Measurements from ENCODE around the gene TGFBR3.
A peak's percentile ranks its signal among the peaks of the same experiment; 100 is the strongest.

Gene TGFBR3

DNA sequence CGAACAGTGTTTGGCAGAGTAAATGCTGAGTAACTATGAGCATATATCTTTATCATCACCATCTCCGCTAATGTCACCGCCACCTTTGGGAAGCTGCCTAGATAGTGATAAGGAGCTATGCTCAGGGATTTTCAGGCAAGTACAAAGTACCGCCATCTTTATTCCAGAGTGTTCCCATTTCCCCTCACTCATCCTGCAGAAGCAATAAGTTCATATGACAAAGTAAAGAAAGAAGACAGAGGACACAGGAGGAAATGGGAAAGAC lies 89.6 kb downstream of the TGFBR3 start:
- no peak for DNase-seq

DNA sequence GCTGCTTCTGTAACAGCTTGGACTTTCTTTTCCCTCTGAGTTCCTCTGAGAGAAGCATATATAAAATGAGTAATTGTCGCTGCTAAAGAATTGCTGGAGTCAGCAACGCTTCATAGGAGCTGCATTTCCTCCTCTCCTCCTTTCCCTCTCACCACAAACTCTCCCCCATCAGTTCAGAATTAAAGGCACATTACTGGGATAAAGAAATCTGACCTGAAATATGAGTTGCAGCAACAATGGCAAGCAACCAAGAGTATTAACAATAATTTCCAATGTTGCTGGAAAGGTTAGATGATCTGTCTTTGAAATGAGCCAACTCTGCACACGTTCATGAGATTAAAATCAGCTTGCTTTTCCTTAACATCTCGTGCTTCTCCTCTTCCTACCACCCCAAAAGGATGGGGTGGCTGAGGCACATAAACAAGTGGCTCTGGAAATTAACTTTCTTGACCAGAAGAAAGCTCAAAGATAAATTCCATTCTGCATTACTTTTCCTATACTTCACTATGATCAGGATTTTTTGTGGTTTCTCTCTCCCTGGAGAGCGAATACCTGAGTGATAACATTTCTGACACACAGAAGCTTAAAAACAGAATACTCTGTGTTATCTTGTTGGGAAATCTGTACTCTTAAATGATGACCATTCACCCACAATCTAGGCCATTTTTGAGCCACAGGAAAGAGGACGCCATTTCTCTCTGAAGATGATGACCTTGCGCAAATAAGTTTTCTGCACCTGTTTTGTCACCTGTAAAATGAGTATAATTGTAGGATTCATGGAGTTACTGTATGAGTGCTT lies 90.2 kb downstream of the TGFBR3 start:
- peak; percentile 63 for DNase-seq

DNA sequence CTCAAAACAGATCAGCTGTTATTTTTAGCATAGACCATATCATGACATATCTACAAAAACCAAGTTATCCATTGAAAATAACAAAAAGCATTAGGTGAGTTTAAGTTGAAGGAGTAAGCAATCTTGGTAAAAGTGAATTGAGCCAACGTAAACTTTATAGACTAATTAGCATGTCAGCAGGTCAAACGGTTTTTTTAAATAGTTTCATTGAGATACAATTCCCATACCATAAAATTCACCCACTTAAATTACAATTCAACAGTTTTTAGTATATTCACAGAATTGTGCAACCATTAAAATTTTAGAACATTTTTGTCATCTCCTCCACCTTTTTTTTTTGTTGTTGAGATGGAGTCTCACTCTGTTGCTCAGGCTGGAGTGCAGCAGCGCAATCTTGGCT lies 92.1 kb downstream of the TGFBR3 start:
- DNase-seq: no peak

DNA sequence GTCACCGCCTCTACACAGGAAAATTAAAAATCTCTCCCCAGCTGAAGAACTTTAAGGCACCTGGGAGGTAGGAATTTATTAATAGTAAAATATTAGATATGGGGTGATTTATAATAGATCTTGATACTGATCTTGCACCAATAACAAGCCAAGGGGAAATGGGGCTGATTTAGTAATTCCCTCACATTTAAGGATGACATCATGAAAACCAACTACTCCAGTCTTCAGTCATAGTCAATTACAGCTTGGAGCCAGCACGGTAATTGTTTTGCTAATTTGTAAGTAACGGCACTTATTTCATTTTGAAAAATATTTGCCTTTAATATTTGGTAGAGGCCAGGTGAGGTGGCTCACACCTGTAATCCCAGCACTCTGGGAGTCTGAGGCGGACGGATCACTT lies 92.8 kb downstream of the TGFBR3 start:
- no peak for DNase-seq

DNA sequence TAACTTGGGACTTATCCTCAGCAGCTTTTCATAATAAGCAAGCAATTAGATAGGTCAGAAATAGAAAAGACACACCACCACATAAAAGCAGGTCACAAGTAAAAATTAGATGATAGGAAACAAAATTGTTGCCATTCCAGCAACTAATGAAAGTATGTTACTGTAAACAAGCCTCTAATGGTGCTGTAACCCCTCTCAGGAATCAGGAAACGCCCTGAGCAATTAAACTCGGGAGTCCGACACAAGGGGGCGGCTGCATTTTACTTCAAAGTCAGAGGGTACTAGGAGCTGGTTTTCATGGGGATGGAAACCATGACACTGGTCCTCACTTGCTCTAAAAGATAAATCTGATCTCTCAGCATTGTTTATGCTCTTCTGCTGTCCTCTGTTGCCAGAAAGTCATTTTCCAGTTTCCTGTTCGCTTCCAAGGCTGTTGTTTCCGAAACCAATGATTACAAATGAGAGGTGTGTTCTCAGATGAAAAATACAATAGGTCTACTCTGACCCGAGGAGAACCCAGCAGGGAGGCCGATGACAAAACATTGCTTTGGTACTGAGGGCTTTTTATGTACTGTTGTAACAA lies 93.4 kb downstream of the TGFBR3 start:
- DNase-seq: no peak

DNA sequence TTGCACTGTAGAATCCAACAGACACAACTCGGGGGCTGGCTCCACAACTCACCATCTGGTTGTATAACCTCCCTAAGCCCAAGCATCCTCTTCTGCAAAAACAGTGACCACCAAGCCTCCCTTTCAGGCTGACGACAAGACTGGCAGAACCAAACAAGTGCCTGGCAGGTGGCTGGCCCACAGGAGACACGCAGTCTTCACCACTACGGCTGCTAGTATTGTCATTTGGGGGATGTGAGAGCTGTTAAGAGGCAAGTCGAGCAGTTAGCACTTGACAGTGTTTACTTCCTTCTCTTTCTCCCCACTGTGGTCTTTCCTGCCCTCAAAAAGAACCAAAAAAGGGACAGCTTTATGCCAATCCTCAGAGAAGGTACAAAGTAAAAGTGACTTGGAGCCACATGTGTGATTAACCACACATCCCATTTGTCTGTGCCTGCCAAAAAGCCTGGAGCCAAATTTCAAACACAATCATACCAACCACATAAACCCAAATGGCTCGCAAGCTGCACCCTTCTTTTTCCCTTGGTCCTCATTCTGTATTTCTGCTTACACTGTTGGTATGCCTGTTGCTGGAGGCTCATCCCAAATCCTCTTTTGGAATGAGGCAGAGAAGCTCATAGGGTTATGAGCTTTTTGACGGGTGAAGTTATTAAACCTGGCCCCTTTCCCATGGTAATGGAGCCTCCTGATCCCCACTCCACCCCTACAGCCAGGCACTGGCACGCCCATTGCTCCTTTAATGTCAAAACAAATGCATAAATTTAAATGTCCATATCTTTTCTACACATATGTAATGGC lies 94.1 kb downstream of the TGFBR3 start:
- DNase-seq: no peak

DNA sequence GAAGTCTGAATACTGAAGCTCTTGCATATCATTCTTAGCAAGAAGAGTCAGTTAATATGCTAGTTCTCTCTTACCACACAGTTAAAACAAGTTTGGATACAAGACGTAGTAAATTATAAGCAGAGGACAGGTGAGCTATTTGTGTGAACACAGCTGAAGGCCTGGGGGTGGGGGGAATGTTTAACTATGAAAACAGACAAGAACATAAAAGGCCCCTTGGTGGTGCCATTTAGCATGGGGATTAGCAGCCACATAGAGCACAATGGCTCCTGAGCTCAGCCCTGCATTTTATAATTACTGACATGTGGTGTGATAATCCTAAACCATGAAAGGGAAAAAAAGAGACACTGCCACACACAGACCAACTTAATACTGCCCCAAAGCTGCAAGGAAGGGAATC lies 94.8 kb downstream of the TGFBR3 start:
- no peak for DNase-seq

DNA sequence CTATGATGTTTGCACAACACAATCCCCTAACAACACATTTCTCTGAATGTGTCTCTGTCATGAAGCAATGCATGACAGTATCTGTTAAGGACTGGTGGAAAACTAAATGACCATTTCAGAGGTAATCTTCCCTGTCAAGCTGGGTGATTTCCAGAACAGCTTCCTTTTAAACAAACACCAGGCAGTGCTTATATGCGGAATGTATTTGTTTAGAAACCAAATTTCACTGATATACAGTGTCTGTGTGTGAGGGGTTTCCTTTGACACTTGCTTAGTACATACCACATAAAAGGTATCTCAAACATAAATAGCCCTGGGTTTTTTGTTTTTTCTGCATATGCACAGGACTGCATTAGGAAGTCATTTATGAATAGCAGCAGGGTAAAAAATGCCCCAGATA lies 95.6 kb downstream of the TGFBR3 start:
- DNase-seq: no peak

DNA sequence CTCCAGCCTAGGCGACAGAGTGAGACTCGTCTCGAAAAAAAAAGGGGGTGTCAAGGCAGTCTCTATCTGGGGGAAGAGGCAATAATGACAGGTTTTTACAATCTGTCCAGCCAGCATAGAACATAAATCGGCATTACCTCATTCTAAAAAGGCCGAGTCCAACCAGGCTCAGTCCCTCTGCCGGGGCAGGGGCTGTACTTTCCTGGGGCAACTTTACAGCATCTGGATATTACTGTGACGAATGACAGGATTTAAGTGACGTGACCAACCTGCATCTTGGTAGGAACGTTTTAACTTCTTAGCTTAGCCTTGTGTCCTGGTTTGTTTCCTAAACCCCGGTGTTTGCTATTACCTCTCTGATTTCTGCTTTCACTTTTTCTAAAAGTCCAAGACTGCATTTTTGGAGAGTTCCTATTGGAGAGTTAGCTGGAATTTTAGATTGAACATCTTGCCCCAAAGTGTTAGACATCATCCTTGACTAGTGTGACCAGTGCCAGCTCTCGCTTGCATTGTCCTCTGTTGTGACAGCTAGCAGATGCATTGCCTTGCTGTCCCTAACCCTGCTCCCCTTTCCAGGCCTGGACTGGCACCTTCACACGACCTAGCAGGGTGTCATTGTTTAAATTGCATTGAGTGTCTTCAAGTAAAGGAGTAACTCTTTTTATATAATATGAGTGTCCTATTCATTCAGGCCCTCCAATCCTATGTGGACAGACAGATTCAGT lies 96.5 kb downstream of the TGFBR3 start:
- DNase-seq: no peak

DNA sequence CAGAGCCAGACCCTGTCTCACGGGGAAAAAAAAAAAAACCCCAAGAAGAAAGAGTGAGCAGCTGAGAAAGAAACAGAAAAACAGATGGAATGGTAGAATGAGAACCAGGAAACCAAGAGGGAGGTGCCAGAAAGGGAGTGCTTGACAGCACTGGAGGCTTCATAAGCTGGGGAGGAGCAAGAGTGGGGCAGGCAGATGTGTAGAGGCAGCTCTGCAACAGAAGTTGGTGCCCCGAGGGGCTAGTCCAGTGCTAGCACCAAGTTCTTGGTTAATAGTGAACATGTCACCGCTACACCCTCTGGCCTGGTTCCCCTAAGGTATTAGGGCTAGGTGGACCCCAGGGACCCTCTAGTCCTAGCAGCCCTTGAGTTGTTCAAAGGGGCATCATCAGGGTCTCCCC lies 98.0 kb downstream of the TGFBR3 start:
- no peak for DNase-seq

DNA sequence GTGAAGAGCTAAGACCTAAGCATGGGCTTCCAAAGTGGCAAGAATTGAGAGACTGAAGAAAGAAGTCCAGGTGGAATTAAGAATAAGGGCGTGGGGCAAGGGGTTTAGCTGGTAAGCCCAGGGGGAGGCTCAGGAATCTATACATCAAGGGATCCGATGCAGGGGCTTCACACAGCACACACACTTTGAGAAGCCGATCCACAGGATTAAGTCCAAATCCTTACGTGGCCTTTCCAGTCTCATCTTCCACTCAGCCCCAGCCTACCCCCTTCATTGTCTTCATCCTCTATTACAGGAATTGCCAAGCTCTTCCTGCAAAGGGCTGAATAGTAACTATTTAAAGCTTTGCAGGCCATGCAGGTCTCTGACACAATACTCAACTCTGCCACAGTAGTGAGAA lies 101.3 kb downstream of the TGFBR3 start:
- no peak for DNase-seq

DNA sequence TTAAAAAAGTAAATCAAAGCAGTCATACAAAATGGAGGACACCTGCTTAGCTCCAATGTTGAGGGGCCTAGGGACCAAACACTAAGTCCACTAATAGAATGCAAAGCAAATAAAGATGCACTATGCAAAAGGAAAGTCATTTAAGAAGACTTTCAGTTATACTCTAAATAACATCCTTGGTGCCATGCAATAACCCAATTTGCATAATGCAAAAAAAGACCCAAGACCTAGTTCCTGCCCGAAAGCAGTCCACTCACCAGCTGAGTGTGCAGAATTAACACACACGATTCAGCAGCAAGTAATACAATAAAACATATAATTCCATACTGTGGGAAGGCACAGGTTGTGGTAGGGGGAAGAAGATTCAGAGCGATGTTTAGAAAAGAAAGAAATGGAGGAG lies 101.8 kb downstream of the TGFBR3 start:
- no peak for DNase-seq

DNA sequence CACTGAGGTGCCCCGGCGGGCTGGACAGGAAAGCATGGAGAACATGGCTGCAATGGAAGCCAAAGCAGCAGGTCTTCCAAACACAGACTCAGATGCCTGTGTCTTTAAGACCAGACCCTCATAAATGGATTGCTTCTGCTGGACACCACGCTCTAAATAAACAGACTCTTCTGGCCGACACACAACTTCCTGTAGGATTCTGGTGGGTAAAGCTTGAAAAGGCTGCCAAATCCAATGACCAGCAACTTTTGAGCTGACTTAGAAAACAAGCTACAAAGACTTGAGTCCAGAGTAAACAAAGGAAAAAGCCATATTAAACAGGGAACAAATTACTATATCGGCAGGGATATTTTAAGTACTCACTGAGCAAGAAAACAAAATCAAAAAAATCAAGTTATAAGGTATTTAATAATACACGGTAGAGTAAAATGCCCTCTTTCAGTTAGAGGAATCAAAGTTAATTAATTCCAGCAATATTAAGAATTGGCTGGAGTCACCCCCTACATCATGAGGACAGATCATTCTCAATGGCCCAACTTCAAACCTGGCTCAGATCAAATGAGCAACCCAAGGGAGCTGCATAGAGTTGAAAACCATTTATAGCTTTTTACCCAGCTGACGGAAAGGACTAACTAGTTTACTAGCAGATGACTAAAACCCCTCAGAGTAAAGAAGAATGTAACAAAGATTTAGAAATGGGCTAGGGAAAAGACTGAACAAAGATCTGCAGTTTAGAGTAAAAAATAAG lies 102.4 kb downstream of the TGFBR3 start:
- no peak for DNase-seq

DNA sequence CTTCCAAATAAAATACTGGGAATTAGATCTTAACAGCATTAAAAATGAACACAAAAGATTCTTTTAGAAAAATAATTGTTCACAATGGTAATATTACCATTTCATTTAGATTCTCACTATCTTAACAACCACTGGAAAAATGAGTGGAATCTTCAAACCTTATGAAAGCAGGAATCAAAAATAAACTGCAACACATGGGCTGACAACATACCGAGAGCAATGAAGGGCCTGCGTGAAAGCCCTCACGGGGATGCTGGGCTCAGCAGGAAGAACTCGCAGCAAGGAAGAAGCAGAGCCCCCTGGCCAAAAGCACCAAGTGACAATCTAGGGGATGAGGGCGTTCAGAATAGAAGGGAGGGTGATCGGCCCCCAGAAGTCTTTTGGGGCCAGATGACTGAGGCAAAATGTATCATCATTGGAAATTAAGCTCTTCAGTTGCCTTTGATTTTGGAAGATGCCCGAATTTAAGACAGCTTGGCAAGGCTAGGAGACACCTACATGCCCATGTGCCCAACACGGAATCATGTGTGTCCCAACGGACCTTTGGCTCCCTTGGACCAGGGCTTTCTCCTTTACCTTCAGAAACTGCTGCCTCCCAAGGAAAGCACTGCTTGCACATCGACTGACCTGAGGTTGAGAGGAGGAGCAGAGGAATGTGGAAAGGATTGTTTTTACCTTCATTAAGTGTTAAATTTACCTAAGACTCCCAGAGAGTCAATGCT lies 103.9 kb downstream of the TGFBR3 start:
- DNase-seq: no peak

DNA sequence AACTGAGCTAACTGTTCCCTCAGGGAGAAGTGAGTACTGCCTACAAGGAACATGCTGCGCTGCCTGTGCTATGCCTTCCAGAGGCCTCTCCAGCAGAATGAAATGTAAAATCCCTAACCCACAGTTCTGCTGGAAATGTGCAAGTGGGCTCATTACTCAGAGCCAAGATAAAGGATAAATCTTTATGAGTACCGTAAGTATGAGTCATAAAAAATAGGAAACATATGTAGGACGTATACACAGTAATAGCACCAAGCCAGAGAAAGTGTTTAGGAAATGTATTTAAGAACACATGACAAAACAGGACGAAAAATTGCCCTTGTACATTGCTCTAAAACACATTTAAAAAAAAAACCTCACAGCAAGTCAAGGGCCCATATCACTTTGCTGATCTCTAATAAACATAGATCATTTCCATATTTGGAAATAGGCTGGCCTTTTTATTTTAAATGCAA lies 104.6 kb downstream of the TGFBR3 start:
- DNase-seq: no peak

DNA sequence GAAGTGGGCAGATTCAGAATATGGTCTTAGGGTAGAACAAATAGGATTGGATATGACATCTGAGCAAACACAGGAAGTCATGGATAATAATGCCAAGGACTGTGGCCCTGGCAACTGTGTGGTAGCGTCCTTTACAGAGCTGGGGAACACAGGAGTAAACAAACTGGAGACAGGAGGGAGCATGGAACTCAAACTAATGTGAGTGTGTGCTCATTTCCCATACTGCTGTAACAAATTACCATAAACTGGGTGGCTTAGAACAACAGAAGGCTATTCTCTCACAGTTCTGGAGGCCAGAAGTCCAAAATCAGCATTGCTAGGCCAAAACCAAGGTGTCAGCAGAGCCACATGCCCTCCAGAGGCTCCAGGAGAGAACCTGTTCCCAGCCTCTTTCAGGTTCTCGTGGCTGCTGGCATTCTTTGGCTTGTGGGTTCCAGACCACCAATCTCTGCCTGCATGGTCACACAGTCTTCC lies 106.4 kb downstream of the TGFBR3 start:
- no peak for DNase-seq

DNA sequence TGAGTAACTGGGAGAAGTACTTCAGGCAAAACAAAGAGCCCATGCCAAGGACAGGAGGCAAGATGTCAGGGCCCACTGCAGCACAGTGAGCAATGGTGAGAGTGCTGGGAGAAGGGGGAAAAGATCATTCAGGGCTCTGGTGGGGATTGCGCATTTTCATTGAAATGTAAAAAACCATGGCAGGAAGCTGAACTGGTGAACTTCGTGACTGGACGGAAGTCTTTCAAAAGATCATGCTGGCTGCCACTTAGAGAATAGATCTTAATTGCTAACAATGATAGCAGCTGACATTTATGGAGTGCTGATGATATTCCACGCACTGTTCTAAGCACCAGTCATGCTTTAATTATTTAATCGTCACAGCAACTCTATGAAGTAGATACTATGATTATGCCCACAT lies 107.0 kb downstream of the TGFBR3 start:
- no peak for DNase-seq

DNA sequence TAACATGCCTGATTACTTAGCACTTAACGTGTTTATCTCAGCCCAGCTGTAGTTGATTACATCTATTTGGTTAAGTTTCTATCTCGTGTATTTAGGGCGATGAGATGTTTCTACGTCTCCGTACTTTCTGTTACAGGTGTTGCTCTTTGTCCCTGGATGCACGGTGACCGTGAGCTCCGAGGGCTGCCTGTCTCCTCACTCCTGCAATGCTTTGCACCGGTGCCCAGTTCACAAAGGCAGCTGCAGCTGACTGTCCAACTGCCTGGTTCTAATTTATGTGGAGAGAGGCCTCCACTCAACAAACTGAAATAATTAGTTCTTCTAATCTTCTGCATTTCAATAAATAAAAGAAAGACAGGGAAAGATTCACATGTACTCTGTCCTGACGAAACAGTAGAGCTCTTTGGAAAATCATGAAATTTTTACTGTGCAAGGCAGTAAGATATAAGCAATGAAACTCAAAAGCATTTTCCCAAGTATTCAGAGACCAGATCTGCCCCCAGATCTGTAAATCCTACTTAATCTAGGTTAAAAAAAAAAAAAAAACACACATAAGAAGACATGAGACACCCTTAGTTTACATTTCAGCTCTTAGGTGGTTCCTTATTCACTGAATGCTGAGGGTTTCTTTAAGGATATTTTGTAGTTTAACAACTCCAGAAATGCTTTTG lies 108.2 kb downstream of the TGFBR3 start:
- DNase-seq: no peak

DNA sequence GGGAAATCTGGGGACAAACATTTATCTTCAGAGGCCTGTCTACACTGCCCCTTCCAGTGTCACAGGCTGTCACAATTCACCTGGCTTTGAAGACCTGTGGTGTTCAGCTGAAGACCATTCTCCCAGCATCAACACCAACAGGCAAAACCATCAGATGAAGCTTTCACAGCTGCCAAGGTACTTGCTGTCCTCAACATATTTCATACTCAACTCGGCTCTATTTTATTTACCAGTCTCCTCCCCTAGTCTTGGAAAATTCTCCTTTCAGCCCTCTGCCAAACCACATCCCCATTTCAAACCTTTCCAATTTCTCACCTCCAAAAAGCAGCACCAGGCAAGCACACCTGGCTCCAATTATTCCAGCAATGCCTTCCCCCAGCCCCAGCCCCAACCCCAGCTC lies 108.8 kb downstream of the TGFBR3 start:
- no peak for DNase-seq

DNA sequence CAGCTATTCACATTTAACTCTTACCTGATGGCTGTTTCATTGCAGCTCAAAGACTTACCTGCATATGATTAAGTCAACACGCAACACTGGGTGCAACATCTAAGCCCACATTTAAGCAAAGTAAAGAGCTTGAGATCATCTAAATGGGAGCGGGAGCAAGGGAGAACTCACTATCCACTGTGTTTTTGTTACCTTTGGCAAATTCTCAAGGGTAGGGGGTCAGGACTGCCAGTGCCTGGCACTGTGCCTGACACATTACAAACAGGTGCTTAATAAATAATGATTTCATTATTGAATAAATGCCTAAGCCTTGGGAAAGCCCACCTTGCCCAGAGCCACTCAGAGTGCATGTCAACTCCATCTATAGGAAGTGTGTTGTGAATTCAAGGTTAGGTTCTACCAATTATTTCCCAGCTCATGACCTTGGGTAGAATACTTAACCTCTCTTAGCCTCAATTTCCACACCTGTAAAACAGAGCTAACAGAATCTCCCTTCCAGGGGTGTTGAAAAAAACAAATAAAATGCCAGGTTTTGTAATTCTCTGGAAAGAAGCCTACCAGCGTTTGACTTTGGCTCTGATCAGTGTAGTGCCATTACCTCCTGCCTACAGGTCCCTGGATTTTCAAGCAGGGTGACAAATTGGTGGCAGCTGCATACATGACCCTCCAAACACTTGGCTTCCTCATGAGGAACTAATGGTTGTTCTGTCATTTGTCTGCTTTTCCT lies 109.7 kb downstream of the TGFBR3 start:
- DNase-seq: no peak

DNA sequence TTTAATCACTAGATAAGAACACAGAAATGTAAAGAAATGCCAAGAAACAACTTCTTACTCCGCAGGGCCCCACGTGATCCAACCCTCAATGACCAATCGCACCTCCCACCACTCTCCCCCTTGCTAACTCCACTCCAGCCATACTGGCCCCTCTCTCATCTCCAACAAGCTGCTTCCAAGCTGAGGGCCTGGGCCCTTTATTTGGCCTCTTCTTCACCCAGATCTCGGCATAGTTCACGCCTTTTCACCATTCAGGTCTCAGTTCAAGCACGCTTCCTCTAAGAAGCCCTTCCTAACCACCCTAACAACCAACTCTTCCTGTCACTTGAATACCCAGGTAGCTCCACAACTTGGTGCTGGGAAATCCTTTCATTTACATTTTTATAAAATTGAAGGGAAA lies 110.7 kb downstream of the TGFBR3 start:
- DNase-seq: no peak

All from kidney glomerular epithelial cell (primary cell).